Endothelial cell of umbilical vein (primary cell): Measurements from ENCODE around the gene CEP85.

Experiments used
- EZH2 ChIP-seq: IDR thresholded peaks from 2 replicates; pipeline ENCODE4 v1.6.1; 2012; ENCODE audit warnings: borderline replicate concordance, low read depth, mild to moderate bottlenecking, moderate library complexity, low read length, inconsistent platforms; ENCODE audit not compliant: severe bottlenecking
- JUN ChIP-seq: IDR thresholded peaks from 2 replicates; pipeline ENCODE4 v1.6.1; 2011; ENCODE audit warnings: borderline replicate concordance, low read depth; ENCODE audit not compliant: insufficient read length, insufficient read depth
- MYC ChIP-seq: IDR thresholded peaks from one replicate; pipeline ENCODE4 v1.6.1; 2011; ENCODE audit warnings: mild to moderate bottlenecking, low read depth, low read length
- POLR2A ChIP-seq: IDR thresholded peaks from 2 replicates; pipeline ENCODE4 v1.6.1; 2012; ENCODE audit warnings: low read depth, mild to moderate bottlenecking, control low read depth, low read length
- POLR2AphosphoS5 ChIP-seq: IDR thresholded peaks from 2 replicates; pipeline ENCODE4 v1.6.1; 2012; ENCODE audit warnings: low read depth, mild to moderate bottlenecking, control low read depth, low read length, moderate library complexity; ENCODE audit not compliant: insufficient read depth
- TF ChIP-seq, protein P1 (sequence below), 2 donors: IDR thresholded peaks; 1 replicate in 1 of 2; 2 replicates in 1 of 2; pipeline ENCODE4 v1.5.1; 2011; ENCODE audit warnings: low read length in 2 of 2, mild to moderate bottlenecking in 2 of 2, moderate library complexity in 2 of 2, control low read depth in 1 of 2, inconsistent platforms in 1 of 2, low read depth in 1 of 2; ENCODE audit not compliant: insufficient read depth in 1 of 2; ENCODE audit errors: extremely low read depth in 1 of 2
- TF ChIP-seq, protein P2 (sequence below): IDR thresholded peaks from 2 replicates; pipeline ENCODE4 v1.6.1; 2011; ENCODE audit not compliant: insufficient read depth, insufficient read length

DNA sequence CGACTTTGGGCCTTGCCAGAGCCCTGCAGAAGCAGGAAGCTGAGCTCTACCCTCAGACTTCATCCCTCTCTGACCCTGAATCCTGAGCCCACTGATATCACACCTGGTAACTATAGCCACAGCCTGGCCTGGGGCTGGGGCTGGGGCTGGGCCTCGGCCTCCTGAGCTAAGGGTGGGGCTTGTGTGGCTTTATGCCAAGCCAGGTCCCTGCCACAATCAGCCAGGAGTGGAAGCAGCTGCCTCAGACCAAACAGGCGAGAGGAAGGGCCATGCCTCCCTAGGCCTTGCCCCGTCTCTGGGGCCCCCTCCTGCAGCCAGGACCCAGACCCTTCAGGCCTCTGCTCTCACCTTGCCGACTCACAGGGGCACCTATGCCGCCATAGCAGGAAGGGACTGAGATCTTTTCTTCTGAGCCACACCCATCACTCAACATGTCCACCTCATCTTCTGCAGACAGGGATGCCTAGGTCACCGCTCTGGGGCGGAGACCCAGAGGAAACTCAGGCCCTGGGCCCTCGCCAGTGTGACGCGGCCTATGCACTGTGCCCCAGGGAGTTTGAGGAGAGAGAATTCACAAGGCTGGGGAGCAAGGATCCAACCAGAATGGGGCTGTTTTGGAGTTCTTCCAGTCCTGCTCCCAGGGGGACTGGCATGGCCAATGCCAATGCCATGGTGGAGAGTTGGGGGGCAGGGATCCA is 66.7 kb downstream of the CEP85 start:
- TF ChIP-seq EZH2, result no peak
- TF ChIP-seq, protein P1, sequence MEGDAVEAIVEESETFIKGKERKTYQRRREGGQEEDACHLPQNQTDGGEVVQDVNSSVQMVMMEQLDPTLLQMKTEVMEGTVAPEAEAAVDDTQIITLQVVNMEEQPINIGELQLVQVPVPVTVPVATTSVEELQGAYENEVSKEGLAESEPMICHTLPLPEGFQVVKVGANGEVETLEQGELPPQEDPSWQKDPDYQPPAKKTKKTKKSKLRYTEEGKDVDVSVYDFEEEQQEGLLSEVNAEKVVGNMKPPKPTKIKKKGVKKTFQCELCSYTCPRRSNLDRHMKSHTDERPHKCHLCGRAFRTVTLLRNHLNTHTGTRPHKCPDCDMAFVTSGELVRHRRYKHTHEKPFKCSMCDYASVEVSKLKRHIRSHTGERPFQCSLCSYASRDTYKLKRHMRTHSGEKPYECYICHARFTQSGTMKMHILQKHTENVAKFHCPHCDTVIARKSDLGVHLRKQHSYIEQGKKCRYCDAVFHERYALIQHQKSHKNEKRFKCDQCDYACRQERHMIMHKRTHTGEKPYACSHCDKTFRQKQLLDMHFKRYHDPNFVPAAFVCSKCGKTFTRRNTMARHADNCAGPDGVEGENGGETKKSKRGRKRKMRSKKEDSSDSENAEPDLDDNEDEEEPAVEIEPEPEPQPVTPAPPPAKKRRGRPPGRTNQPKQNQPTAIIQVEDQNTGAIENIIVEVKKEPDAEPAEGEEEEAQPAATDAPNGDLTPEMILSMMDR (IDR thresholded peaks at IDR 0.05; ENCODE audit: extremely low read depth in 1 of 2, insufficient read depth in 1 of 2, low read depth in 1 of 2, low read length in 2 of 2), result no peak
- TF ChIP-seq POLR2A, result no peak
- no peak for TF ChIP-seq JUN
- TF ChIP-seq MYC, result no peak
- TF ChIP-seq POLR2AphosphoS5, result no peak
- TF ChIP-seq, protein P2, sequence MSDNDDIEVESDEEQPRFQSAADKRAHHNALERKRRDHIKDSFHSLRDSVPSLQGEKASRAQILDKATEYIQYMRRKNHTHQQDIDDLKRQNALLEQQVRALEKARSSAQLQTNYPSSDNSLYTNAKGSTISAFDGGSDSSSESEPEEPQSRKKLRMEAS, result no peak
